Osteoblast (primary cell): ENCODE measurements around the gene MMP28. TPM values are rescaled to one million over a fixed set of nuclear protein-coding genes. Genes with fewer than 3 reads are reported as not detected.

ENCODE experiments used
- DNase-seq: peaks from one replicate; pipeline ENCODE4 v3.0.0; 2011; ENCODE audit warnings: low spot score, mixed read lengths; ENCODE audit not compliant: insufficient read length; ENCODE audit errors: missing footprints
- H2AFZ ChIP-seq: 2 replicates; pipeline ENCODE4 v1.6.0; 2011; ENCODE audit warnings: mild to moderate bottlenecking, low read length
- H3K27ac ChIP-seq: 2 replicates; pipeline ENCODE4 v1.5.1; 2011; ENCODE audit warnings: mild to moderate bottlenecking, low read depth, low read length, moderate library complexity
- H3K27me3 ChIP-seq: 2 replicates; pipeline ENCODE4 v1.6.0; 2012; ENCODE audit warnings: mild to moderate bottlenecking, control low read depth, inconsistent platforms, low read length, moderate library complexity; ENCODE audit not compliant: insufficient read depth
- H3K36me3 ChIP-seq: 2 replicates; pipeline ENCODE4 v1.5.1; 2011; ENCODE audit warnings: mild to moderate bottlenecking, low read length, control low read depth, moderate library complexity; ENCODE audit not compliant: insufficient read depth
- H3K4me1 ChIP-seq: 2 replicates; pipeline ENCODE4 v1.5.1; 2011; ENCODE audit warnings: mild to moderate bottlenecking, low read length, control low read depth, moderate library complexity; ENCODE audit not compliant: insufficient read depth
- H3K4me2 ChIP-seq: 2 replicates; pipeline ENCODE4 v1.6.0; 2011; ENCODE audit warnings: mild to moderate bottlenecking, low read length; ENCODE audit not compliant: insufficient read depth
- H3K4me3 ChIP-seq: fragments of 200-600 bp; sonication (generic); 3 replicates; pipeline ENCODE4 v1.5.1; 2012; ENCODE audit warnings: mild to moderate bottlenecking, low read length, inconsistent platforms; ENCODE audit not compliant: insufficient read depth
- H3K79me2 ChIP-seq: 2 replicates; pipeline ENCODE4 v1.6.0; 2012; ENCODE audit warnings: mild to moderate bottlenecking, low read length, control low read depth, inconsistent platforms; ENCODE audit not compliant: insufficient read depth
- H3K9me3 ChIP-seq: 2 replicates; pipeline ENCODE4 v1.5.1; 2011; ENCODE audit warnings: low read depth, low read length, control low read depth
- H4K20me1 ChIP-seq: 2 replicates; pipeline ENCODE4 v1.6.0; 2012; ENCODE audit warnings: mild to moderate bottlenecking, low read length, control low read depth; ENCODE audit not compliant: insufficient read depth
- CTCF ChIP-seq: IDR thresholded peaks from 2 replicates; pipeline ENCODE4 v1.5.1; 2011; ENCODE audit warnings: mild to moderate bottlenecking, low read depth, low read length, moderate library complexity; ENCODE audit errors: extremely low read depth
- total RNA-seq: library from RNA; depleted of rRNA; stranded (reverse); fragments of >200 nt; gene quantifications from 2 replicates; pipeline ENCODE4 v1.2.3, GENCODE V29; 2012

MMP28 gene
- total RNA-seq, 1 donor: 1.8 TPM

DNA sequence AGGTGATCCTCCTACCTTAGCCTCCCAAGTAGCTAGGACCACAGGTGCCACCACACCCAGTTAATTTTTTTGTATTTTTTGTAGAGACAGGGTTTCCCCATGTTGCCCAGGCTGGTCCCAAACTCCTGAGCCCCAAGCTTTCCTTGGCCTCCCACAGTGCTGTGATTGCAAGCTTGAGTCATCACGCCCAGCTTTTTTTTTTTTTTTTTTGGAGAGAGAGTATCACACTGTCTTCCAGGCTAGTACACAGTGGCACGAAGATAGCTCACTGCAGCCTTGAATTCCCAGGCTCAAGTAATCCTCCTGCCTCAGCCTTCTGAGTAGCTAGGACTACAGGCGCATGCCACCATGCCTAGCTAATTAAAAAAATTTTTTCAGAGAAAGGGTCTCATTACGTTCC is 46.1 kb upstream of the MMP28 start:
- peaks cover 14% of the 10 kb centered on the region for H4K20me1 ChIP-seq
- no peak overlapping the region for H3K4me2 ChIP-seq
- no peaks in the 10 kb centered on the region for H3K27me3 ChIP-seq
- no peak overlapping the region for H3K4me3 ChIP-seq
- TF ChIP-seq CTCF: no peak
- H3K36me3 ChIP-seq: peaks cover 87% of the 10 kb centered on the region
- no peak overlapping the region for H3K27ac ChIP-seq
- DNase-seq: peak; percentile 61
- H3K4me1 ChIP-seq: peaks cover 4% of the 10 kb centered on the region
- H3K9me3 ChIP-seq: no peaks in the 10 kb centered on the region
- no peak overlapping the region for H2AFZ ChIP-seq
- H3K79me2 ChIP-seq: peaks cover 4% of the 10 kb centered on the region

DNA sequence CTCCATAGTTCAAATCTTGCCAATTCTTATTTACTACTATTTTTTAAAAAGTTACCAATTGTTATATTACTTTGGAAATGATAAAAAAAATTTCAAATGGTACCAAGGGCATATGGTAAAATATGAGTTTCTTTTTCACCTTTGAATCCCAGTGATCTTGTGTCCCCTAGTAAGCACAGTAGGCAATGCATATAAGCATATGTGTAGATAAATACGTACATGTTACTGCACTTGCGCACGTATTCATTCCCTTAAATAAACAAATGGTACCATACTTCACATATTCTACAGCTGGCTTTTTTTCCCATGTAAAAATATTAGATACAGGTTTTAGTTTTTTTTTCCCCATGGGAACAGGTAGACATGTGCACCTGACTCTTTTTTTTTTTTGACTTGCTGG is 45.7 kb upstream of the MMP28 start:
- Histone ChIP-seq H3K4me3 (no peak overlapping the region), H3K4me1 (peaks cover 1% of the 10 kb centered on the region), H3K79me2 (peaks cover 4% of the 10 kb centered on the region), H3K4me2 (no peak overlapping the region), H3K36me3 (peaks cover 89% of the 10 kb centered on the region), H4K20me1 (peaks cover 12% of the 10 kb centered on the region), H3K9me3 (no peaks in the 10 kb centered on the region), H2AFZ (no peak overlapping the region), H3K27ac (no peak overlapping the region), H3K27me3 (no peaks in the 10 kb centered on the region)
- DNase-seq: peak; percentile 68
- no peak for TF ChIP-seq CTCF

- no peak for DNase-seq
- Histone ChIP-seq H3K79me2 (peaks cover 20% of the 10 kb centered on the region), H3K9me3 (no peaks in the 10 kb centered on the region), H3K4me3 (no peak overlapping the region), H3K27ac (no peak overlapping the region), H3K4me2 (no peak overlapping the region), H4K20me1 (peaks cover 8% of the 10 kb centered on the region), H3K4me1 (no peaks in the 10 kb centered on the region), H2AFZ (no peak overlapping the region), H3K36me3 (peaks cover 73% of the 10 kb centered on the region), H3K27me3 (no peaks in the 10 kb centered on the region)
- no peak for TF ChIP-seq CTCF
These were observed 29.8 kb upstream of the MMP28 start for GRCh38 chr17:35825206-35825605.

GRCh38 chr17:35821308-35821707 is 25.9 kb upstream of the MMP28 start:
- Histone ChIP-seq H3K36me3 (peaks cover 71% of the 10 kb centered on the region), H3K79me2 (peaks cover 57% of the 10 kb centered on the region), H3K4me1 (no peaks in the 10 kb centered on the region), H3K4me2 (no peak overlapping the region), H3K9me3 (no peaks in the 10 kb centered on the region), H2AFZ (no peak overlapping the region), H3K27me3 (no peaks in the 10 kb centered on the region), H3K27ac (no peak overlapping the region), H4K20me1 (peaks cover 25% of the 10 kb centered on the region), H3K4me3 (no peak overlapping the region)
- no peak for DNase-seq
- no peak for TF ChIP-seq CTCF
